Activated CD8-positive, alpha-beta memory T cell treated with anti-CD3 and anti-CD28 coated beads, Interleukin-2, amount 50 U/mL, for 24 hours (primary cell): ENCODE measurements around the gene DCTPP1.

Experiments used
- DNase-seq: peaks from one replicate; pipeline ENCODE4 v3.0.0-alpha.2; 2020; ENCODE audit errors: extremely low read depth

DCTPP1 gene

GRCh38 chr16:30381291-30382041 is 48.4 kb downstream of the DCTPP1 start:
- DNase-seq: no peak

GRCh38 chr16:30380803-30381208 is 49.0 kb downstream of the DCTPP1 start:
- no peak for DNase-seq

DNA sequence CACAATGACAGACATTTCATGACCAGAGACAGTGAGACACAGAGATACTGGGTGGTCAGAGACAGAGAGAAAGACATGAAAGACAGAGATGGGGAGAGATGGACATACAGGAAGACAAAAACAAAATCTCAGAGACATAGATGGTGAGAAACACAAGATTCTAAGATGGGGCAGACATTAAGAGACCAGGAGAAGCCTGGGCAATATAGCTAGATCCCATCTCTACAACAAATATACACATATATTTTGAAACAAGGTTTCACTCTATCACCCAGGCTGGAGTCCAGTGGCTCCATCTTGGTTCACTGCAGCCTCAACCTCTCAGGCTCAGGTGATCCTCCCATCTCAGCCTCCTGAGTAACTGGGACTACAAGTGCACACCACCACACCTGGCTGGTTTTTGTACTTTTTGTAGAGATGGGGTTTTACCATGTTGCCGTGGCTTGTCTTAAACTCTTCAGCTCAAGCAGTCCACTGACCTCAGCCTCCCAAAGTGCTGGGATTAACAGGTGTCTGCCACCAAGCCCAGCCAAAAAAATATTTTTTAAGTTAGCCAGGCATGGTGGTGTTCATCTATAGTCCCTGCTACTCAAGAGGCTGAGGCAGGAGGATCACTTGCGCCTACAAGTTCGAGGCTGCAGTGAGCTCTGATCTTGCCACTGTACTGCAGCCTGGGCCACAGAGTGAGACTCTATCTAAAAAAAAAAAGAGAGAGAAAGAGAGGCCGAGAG is 49.6 kb downstream of the DCTPP1 start:
- no peak for DNase-seq

- no peak for DNase-seq
Observed at GRCh38 chr16:30379158-30379783, 50.6 kb downstream of the DCTPP1 start.

GRCh38 chr16:30378236-30379157 is 51.3 kb downstream of the DCTPP1 start:
- DNase-seq: peak; percentile 97

GRCh38 chr16:30377812-30378235 is 52.0 kb downstream of the DCTPP1 start:
- DNase-seq: no peak

DNA sequence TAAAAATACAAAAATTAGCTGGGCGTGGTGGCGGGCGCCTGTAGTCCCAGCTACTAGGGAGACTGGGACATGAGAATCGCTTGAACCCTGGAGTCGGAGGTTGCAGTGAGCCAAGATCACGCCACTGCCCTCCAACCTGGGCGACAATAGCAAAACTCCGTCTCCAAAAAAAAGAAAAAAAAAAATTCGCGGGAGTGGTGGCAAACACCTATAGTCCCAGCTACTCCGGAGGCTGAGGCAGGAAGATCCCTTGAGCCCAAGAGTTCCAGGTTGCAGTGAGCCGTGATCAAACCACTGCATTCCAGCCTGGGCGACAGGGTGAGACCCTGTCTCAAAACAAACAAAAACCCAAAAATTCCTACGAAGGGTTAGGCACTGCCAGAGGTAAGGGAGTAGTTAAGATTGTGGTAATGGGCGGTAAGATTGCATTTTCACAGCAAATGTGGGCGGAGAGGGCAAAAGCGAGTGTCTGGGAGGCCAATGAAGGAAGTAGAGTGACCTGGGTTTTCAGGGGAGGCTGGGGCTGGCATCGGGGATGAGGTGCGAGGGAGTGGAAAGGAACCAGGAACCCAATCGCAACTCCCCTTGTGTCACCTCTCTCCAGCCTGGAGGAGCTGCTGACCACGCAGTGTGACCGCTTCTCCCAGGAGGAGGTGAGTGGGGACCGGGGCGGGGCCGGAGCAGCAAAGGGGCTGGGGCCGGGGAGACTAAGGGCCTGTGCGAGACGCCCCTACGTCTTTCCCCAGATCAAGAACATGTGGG is 52.6 kb downstream of the DCTPP1 start:
- no peak for DNase-seq

- no peak for DNase-seq
Observed at GRCh38 chr16:30376461-30376902, 53.3 kb downstream of the DCTPP1 start.

DNA sequence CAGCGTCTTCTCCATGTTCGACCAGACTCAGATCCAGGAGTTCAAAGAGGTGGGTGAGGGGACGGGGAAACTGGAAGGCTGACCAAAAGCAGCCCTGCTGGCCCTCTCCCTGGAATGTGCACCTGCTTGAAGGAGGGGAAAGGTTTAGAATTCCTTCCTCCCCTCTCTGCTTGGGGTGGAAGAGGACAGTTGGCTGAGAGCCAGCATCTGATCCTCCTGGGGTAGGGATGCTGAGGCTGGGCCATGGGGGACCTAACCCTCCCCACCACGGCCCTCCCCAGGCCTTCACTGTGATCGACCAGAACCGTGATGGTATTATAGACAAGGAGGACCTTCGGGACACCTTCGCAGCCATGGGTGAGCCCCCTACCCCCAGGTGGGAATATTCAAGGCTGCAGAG is 54.0 kb downstream of the DCTPP1 start:
- DNase-seq: no peak

- DNase-seq: no peak
Observed at GRCh38 chr16:30374538-30374937, 55.3 kb downstream of the DCTPP1 start, which contains the start of gene MYL11. TSS of gene MYL11 (plus strand) at chr16:30374802. CDS start at chr16:30374858, 56 bp downstream.
